OCI-LY1 (cell line): ENCODE results near the gene NELFE.

Source experiments
- H2AFZ ChIP-seq: fragments of 200-600 bp; sonication (generic), shearing (Covaris generic); 2 replicates; pipeline ENCODE4 v1.6.0; 2014; ENCODE audit warnings: antibody characterized with exemption, mild to moderate bottlenecking, low read length
- H3F3A ChIP-seq: fragments of 200-600 bp; sonication (generic), shearing (Covaris generic); 2 replicates; pipeline ENCODE4 v1.6.0; 2014; ENCODE audit warnings: mild to moderate bottlenecking, antibody characterized with exemption, low read length, moderate library complexity; ENCODE audit not compliant: insufficient read depth
- H3K27ac ChIP-seq: fragments of 200-600 bp; sonication (generic); 2 replicates; pipeline ENCODE4 v1.5.1; 2014; ENCODE audit warnings: low read length, mixed run types, mild to moderate bottlenecking, low read depth; ENCODE audit not compliant: poor library complexity, severe bottlenecking
- H3K27me3 ChIP-seq: fragments of 200-600 bp; sonication (generic); 2 replicates; pipeline ENCODE4 v1.6.0; 2014; ENCODE audit warnings: antibody characterized with exemption, mild to moderate bottlenecking, low read length, moderate library complexity; ENCODE audit not compliant: insufficient read depth
- H3K36me3 ChIP-seq: fragments of 200-600 bp; sonication (generic); 2 replicates; pipeline ENCODE4 v1.6.1; 2014; ENCODE audit warnings: mild to moderate bottlenecking, antibody characterized with exemption, low read length, moderate library complexity, mixed read lengths; ENCODE audit not compliant: insufficient read depth
- H3K4me1 ChIP-seq: fragments of 200-600 bp; sonication (generic); 2 replicates; pipeline ENCODE4 v1.5.1; 2014; ENCODE audit warnings: mild to moderate bottlenecking, low read length, moderate library complexity; ENCODE audit not compliant: insufficient read depth, severe bottlenecking
- H3K4me2 ChIP-seq: fragments of 200-600 bp; sonication (generic), shearing (Covaris generic); 2 replicates; pipeline ENCODE4 v1.6.1; 2014; ENCODE audit warnings: low read length
- H3K4me3 ChIP-seq: fragments of 200-600 bp; sonication (generic); 2 replicates; pipeline ENCODE4 v1.5.1; 2014; ENCODE audit warnings: low read length, low read depth, mild to moderate bottlenecking, mixed read lengths; ENCODE audit not compliant: poor library complexity, severe bottlenecking
- H3K79me2 ChIP-seq: fragments of 200-600 bp; shearing (Covaris generic); 2 replicates; pipeline ENCODE4 v1.6.1; 2016; ENCODE audit warnings: mixed run types, low read length, mixed read lengths; ENCODE audit not compliant: insufficient read depth
- H3K9ac ChIP-seq: fragments of 200-600 bp; sonication (generic), shearing (Covaris generic); 2 replicates; pipeline ENCODE4 v1.6.1; 2014; ENCODE audit warnings: mild to moderate bottlenecking, low read length, mixed read lengths
- H3K9me2 ChIP-seq: fragments of 200-600 bp; sonication (generic), shearing (Covaris generic); 2 replicates; pipeline ENCODE4 v1.6.1; 2014; ENCODE audit warnings: low read depth, mild to moderate bottlenecking, low read length, mixed read lengths
- H3K9me3 ChIP-seq: fragments of 200-600 bp; shearing (Covaris generic); 2 replicates; pipeline ENCODE4 v1.6.1; 2014; ENCODE audit warnings: low read length, mixed read lengths
- H4K20me1 ChIP-seq: fragments of 200-600 bp; sonication (generic), shearing (Covaris generic); 2 replicates; pipeline ENCODE4 v1.6.0; 2016; ENCODE audit warnings: mild to moderate bottlenecking, low read length; ENCODE audit not compliant: insufficient read depth
- EZH2 ChIP-seq: fragments of 200-600 bp; sonication (generic), shearing (Covaris generic); IDR thresholded peaks from 2 replicates; pipeline ENCODE4 v1.8.0; 2017; ENCODE audit warnings: borderline replicate concordance, mixed run types, mild to moderate bottlenecking, antibody characterized with exemption, low read length, moderate library complexity, mixed read lengths
- TF ChIP-seq, protein P1 (sequence below): fragments of 200-600 bp; sonication (generic), shearing (Covaris generic); IDR thresholded peaks from 2 replicates; pipeline ENCODE4 v1.5.1; 2017; ENCODE audit warnings: mild to moderate bottlenecking, antibody characterized with exemption, low read length, moderate library complexity, mixed read lengths

NELFE gene

DNA sequence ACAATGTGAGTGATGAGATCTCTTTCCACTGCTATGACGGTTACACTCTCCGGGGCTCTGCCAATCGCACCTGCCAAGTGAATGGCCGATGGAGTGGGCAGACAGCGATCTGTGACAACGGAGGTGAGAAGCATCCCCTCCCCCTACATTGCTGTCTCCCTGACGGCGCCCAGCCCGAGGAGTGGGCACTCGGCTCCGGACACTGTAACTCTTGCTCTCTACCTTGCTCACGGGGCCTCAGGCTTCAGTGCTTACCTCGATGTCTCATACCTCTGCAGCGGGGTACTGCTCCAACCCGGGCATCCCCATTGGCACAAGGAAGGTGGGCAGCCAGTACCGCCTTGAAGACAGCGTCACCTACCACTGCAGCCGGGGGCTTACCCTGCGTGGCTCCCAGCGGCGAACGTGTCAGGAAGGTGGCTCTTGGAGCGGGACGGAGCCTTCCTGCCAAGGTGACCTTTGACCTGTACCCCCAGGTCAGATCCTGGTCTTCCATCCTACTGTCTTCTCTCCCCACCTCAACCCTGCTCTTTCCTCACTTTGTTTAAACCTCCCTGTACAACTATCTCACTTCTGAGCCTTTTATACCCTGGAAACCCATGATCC is 11.6 kb downstream of the NELFE start:
- Histone ChIP-seq H2AFZ (no peak overlapping the region), H3K4me3 (no peak overlapping the region), H3F3A (no peaks in the 10 kb centered on the region), H3K9me2 (no peaks in the 10 kb centered on the region), H3K9ac (no peak overlapping the region), H3K27ac (no peak overlapping the region), H3K4me2 (no peak overlapping the region), H3K4me1 (no peaks in the 10 kb centered on the region), H4K20me1 (no peaks in the 10 kb centered on the region), H3K79me2 (no peaks in the 10 kb centered on the region), H3K36me3 (peaks cover 12% of the 10 kb centered on the region; the same call in 1 of the 2 replicates), H3K9me3 (no peaks in the 10 kb centered on the region), H3K27me3 (peaks cover 10% of the 10 kb centered on the region)
- TF ChIP-seq EZH2 = no peak
- TF ChIP-seq, protein P1, sequence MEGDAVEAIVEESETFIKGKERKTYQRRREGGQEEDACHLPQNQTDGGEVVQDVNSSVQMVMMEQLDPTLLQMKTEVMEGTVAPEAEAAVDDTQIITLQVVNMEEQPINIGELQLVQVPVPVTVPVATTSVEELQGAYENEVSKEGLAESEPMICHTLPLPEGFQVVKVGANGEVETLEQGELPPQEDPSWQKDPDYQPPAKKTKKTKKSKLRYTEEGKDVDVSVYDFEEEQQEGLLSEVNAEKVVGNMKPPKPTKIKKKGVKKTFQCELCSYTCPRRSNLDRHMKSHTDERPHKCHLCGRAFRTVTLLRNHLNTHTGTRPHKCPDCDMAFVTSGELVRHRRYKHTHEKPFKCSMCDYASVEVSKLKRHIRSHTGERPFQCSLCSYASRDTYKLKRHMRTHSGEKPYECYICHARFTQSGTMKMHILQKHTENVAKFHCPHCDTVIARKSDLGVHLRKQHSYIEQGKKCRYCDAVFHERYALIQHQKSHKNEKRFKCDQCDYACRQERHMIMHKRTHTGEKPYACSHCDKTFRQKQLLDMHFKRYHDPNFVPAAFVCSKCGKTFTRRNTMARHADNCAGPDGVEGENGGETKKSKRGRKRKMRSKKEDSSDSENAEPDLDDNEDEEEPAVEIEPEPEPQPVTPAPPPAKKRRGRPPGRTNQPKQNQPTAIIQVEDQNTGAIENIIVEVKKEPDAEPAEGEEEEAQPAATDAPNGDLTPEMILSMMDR = no peak

DNA sequence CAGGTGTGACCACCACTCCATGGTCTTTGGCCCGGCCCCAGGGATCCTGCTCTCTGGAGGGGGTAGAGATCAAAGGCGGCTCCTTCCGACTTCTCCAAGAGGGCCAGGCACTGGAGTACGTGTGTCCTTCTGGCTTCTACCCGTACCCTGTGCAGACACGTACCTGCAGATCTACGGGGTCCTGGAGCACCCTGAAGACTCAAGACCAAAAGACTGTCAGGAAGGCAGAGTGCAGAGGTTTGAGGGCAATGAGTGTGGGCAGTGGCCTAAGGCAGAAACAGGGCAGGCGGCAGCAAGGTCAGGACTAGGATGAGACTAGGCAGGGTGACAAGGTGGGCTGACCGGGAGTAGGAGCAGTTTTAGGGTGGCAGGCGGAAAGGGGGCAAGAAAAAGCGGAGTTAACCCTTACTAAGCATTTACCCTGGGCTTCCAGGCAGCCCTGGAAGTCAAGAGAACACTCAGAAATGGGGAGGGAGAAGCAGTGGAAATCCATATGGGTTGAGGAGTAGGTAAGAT is 12.3 kb downstream of the NELFE start:
- H2AFZ ChIP-seq = no peak overlapping the region
- peaks cover 5% of the 10 kb centered on the region; the same call in 1 of the 2 replicates for H3K36me3 ChIP-seq
- H3K27ac ChIP-seq = no peak overlapping the region
- no peaks in the 10 kb centered on the region for H4K20me1 ChIP-seq
- H3K4me2 ChIP-seq = no peak overlapping the region
- no peaks in the 10 kb centered on the region for H3K4me1 ChIP-seq
- no peak for TF ChIP-seq EZH2
- H3K79me2 ChIP-seq = no peaks in the 10 kb centered on the region
- no peaks in the 10 kb centered on the region for H3K9me3 ChIP-seq
- H3K9me2 ChIP-seq = no peaks in the 10 kb centered on the region
- no peak overlapping the region for H3K9ac ChIP-seq
- no peak overlapping the region for H3K4me3 ChIP-seq
- peaks cover 11% of the 10 kb centered on the region for H3K27me3 ChIP-seq
- H3F3A ChIP-seq = no peaks in the 10 kb centered on the region

DNA sequence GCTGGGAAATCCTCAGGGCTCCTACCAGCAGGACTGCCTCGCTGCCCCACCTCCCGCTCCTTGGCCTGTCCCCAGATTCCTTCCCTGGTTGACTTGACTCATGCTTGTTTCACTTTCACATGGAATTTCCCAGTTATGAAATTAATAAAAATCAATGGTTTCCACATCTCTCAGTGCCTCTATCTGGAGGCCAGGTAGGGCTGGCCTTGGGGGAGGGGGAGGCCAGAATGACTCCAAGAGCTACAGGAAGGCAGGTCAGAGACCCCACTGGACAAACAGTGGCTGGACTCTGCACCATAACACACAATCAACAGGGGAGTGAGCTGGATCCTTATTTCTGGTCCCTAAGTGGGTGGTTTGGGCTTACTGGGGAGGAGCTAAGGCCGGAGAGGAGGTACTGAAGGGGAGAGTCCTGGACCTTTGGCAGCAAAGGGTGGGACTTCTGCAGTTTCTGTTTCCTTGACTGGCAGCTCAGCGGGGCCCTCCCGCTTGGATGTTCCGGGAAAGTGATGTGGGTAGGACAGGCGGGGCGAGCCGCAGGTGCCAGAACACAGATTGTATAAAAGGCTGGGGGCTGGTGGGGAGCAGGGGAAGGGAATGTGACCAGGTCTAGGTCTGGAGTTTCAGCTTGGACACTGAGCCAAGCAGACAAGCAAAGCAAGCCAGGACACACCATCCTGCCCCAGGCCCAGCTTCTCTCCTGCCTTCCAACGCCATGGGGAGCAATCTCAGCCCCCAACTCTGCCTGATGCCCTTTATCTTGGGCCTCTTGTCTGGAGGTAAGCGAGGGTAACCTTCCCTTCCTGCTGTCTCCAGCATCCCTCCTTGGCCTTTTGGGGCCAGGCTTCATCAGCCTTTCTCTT is 13.0 kb downstream of the NELFE start, which contains the start of gene CFB:
CFB (plus strand) TSS at position 589 of the 863 bp plus-strand sequence; CDS start at position 716, 127 bp downstream.
- Histone ChIP-seq H3K4me3 (no peak within 1 kb of the TSS), H3K79me2 (no peaks in the 10 kb centered on the region), H2AFZ (no peak within 1 kb of the TSS), H3K9me2 (no peaks in the 10 kb centered on the region), H3K9me3 (no peaks in the 10 kb centered on the region), H3K27ac (no peak within 1 kb of the TSS), H3K36me3 (no peaks in the 10 kb centered on the region), H3K27me3 (peaks cover 11% of the 10 kb centered on the region), H3K4me1 (no peaks in the 10 kb centered on the region), H3K9ac (no peak within 1 kb of the TSS), H3F3A (no peaks in the 10 kb centered on the region), H4K20me1 (no peaks in the 10 kb centered on the region), H3K4me2 (no peak within 1 kb of the TSS)
- TF ChIP-seq EZH2 = no peak
- TF ChIP-seq, protein P1 = no peak
